A673 (cell line): Measurements from ENCODE around the gene SLC6A18. TPM values are rescaled to one million over a fixed set of nuclear protein-coding genes. Genes with fewer than 3 reads are reported as not detected.

Source experiments
- BruUV-seq: library from RNA; stranded (reverse); fragments of 400-500 nt; replicated peaks from 2 replicates; lab custom pipeline; 2021; lab: Mats Ljungman, UMichigan
- CTCF ChIA-PET: fragments of 300-600 bp; sonication (Branson Sonifier 250); formaldehyde crosslinking; loops from one replicate; lab custom pipeline; 2022; ENCODE audit warnings: antibody characterized with exemption; lab: Charles Lee
- POLR2A ChIA-PET: fragments of 300-600 bp; sonication (Branson Sonifier 250); formaldehyde crosslinking; loops from one replicate; lab custom pipeline; 2022; ENCODE audit warnings: antibody characterized with exemption; ENCODE audit not compliant: low non-redundant PET; lab: Charles Lee
- DNase-seq: peaks from one replicate; pipeline ENCODE4 v3.0.0-alpha.2; 2015; ENCODE audit warnings: low spot score
- H3K27ac ChIP-seq: fragments of 200-600 bp; sonication (generic); 2 replicates; pipeline ENCODE4 v1.5.1; 2016; ENCODE audit warnings: mixed run types, low read depth, mild to moderate bottlenecking, mixed read lengths, antibody characterized with exemption, low read length; ENCODE audit not compliant: poor library complexity, severe bottlenecking
- H3K27me3 ChIP-seq: fragments of 200-600 bp; sonication (generic); replicated peaks from 2 replicates; pipeline ENCODE4 v1.6.1; 2017; ENCODE audit warnings: mixed run types, low read depth, mild to moderate bottlenecking, mixed read lengths, antibody characterized with exemption, low read length; ENCODE audit not compliant: insufficient read depth, poor library complexity
- H3K36me3 ChIP-seq: fragments of 200-600 bp; sonication (generic); 2 replicates; pipeline ENCODE4 v1.6.1; 2016; ENCODE audit warnings: mixed run types, mild to moderate bottlenecking, mixed read lengths, antibody characterized with exemption, low read length; ENCODE audit not compliant: insufficient read depth, poor library complexity, severe bottlenecking
- H3K4me1 ChIP-seq: fragments of 200-600 bp; sonication (generic); 2 replicates; pipeline ENCODE4 v1.6.1; 2017; ENCODE audit warnings: mixed run types, mild to moderate bottlenecking, mixed read lengths, antibody characterized with exemption, low read length; ENCODE audit not compliant: insufficient read depth, poor library complexity, severe bottlenecking
- H3K4me3 ChIP-seq: fragments of 200-600 bp; sonication (generic); 2 replicates; pipeline ENCODE4 v1.5.1; 2016; ENCODE audit warnings: low read depth, mixed run types, mild to moderate bottlenecking, mixed read lengths, low read length; ENCODE audit not compliant: poor library complexity, severe bottlenecking
- H3K9me3 ChIP-seq: fragments of 200-600 bp; sonication (generic); 2 replicates; pipeline ENCODE4 v1.6.1; 2016; ENCODE audit warnings: mixed run types, low read depth, mild to moderate bottlenecking, mixed read lengths, antibody characterized with exemption, low read length; ENCODE audit not compliant: poor library complexity, severe bottlenecking
- EZH2 ChIP-seq: fragments of 200-600 bp; sonication (generic); IDR thresholded peaks from 2 replicates; pipeline ENCODE4 v1.6.1; 2017; ENCODE audit warnings: borderline replicate concordance, low read depth, mild to moderate bottlenecking, mixed read lengths, antibody characterized with exemption, low read length; ENCODE audit not compliant: poor library complexity, severe bottlenecking
- intact Hi-C: fragments of 100-400 bp; cut with micrococcal nuclease; formaldehyde crosslinking; loops from one replicate; pipeline ENCODE4 v1.10.0; 2022; ENCODE audit not compliant: unreplicated experiment
- total RNA-seq: library from RNA; stranded (reverse); gene quantifications from 2 replicates; pipeline ENCODE4 v1.2.3, GENCODE V29; 2021
- TF ChIP-seq, protein P1 (sequence below): fragments of 300-800, 200-600 bp; sonication (generic); conservative IDR thresholded peaks from 2 replicates; pipeline ENCODE4 v1.5.1; 2017; ENCODE audit warnings: low read depth, mild to moderate bottlenecking, antibody characterized with exemption, low read length, moderate library complexity, mixed read lengths

Gene SLC6A18
- total RNA-seq, 1 experiment from 2014 or later: not detected

DNA sequence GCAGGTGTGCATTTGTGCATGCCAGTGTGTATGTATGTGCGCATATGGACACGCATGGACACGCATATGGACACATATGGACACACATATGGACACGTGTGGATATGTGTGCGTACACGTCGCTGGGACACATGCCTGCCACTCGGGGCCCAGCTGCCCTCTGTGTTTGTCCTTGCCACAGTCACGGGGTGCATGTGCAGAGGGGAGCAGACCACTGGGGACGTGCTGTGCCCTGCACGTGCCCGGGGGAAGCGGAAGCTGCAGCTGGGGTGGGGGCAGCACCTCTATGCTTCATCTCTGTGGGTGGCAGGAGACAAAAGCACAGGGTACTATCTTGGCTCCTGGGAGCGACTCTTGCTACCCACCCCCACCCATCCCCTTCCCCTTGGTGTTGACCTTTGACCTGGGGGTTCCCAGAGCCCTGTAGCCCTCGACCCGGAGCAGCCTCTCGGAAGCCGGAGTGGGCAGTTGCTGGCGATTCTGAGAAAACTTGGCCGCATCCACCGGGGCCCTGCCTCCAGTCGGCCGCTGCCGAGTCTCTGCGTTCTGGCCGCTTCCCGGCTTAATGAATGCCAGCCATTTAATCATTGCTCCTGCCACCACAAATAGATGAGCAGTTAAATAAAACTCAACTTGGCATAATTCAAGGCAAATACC is 2.4 kb upstream of the SLC6A18 start:
- Histone ChIP-seq H3K9me3 (no peaks in the 10 kb centered on the region), H3K4me1 (no peaks in the 10 kb centered on the region), H3K36me3 (no peaks in the 10 kb centered on the region), H3K27me3 (peaks cover 11% of the 10 kb centered on the region), H3K4me3 (no peak overlapping the region), H3K27ac (no peak overlapping the region)
- TF ChIP-seq, protein P1, sequence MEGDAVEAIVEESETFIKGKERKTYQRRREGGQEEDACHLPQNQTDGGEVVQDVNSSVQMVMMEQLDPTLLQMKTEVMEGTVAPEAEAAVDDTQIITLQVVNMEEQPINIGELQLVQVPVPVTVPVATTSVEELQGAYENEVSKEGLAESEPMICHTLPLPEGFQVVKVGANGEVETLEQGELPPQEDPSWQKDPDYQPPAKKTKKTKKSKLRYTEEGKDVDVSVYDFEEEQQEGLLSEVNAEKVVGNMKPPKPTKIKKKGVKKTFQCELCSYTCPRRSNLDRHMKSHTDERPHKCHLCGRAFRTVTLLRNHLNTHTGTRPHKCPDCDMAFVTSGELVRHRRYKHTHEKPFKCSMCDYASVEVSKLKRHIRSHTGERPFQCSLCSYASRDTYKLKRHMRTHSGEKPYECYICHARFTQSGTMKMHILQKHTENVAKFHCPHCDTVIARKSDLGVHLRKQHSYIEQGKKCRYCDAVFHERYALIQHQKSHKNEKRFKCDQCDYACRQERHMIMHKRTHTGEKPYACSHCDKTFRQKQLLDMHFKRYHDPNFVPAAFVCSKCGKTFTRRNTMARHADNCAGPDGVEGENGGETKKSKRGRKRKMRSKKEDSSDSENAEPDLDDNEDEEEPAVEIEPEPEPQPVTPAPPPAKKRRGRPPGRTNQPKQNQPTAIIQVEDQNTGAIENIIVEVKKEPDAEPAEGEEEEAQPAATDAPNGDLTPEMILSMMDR: no peak
- no peak for TF ChIP-seq EZH2
- ChIA-PET CTCF (no interaction called here), POLR2A (no interaction called here)
- intact Hi-C loops: no loop called here
- BruUV-seq: no TSS peak
- no peak for DNase-seq

DNA sequence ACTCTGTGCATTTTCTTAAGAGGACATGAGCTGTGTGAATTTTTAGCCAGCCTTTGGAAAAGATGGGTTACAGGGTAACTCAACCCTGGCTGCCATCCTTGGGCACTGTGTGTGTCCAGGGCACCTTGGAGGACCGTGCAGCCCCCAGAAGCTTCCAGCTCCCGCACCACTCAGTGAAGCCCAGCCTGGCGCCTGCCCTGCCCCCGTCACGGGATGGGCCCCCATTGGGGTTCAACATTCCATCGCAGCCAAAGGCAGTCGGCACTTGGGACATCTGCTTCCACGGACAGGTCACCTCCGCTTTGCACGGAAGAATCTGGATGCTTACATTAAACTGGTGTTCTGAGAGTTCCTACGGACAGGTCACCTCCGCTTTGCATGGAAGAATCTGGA is 1.9 kb upstream of the SLC6A18 start:
- no peak for DNase-seq
- BruUV-seq: no TSS peak
- Histone ChIP-seq H3K4me3 (no peak overlapping the region), H3K4me1 (no peaks in the 10 kb centered on the region), H3K27me3 (peaks cover 16% of the 10 kb centered on the region), H3K9me3 (no peaks in the 10 kb centered on the region), H3K27ac (no peak overlapping the region), H3K36me3 (no peaks in the 10 kb centered on the region)
- no peak for TF ChIP-seq EZH2
- TF ChIP-seq, protein P1: no peak
- intact Hi-C loops: no loop called here
- ChIA-PET CTCF (no interaction called here), POLR2A (no interaction called here)

DNA sequence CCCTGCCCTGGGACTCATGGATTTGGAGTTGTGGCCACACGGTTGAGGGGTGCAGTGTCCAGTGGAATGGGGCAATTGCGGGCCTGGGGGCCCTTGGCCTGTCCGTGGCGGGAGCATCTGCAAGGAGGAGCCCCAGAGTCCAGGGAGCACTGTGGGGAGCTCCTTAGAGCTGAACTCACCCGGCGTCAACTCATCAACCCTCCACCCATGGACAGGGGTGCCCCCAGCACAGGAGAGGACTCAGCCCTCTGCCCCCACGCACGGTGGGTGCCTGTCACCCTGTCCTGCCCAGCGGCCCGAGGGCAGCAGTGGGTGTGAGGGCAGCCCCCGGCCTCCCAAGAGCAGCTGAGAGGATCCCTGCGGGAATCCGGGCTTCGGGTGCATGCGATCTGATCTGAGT is 550 bp upstream of the SLC6A18 start:
- intact Hi-C loops: no loop called here
- no TSS peak for BruUV-seq
- Histone ChIP-seq H3K4me1 (no peaks in the 10 kb centered on the region), H3K4me3 (no peak overlapping the region), H3K27ac (no peak overlapping the region), H3K27me3 (peaks cover 20% of the 10 kb centered on the region), H3K36me3 (no peaks in the 10 kb centered on the region), H3K9me3 (no peaks in the 10 kb centered on the region)
- no peak for DNase-seq
- POLR2A ChIA-PET: interaction anchor here (0.6 kb wide), 1 partner anchor 675 kb away, joined by 3 read pairs; no protein-coding TSS in a partner anchor
- TF ChIP-seq EZH2: no peak
- TF ChIP-seq, protein P1: no peak
- CTCF ChIA-PET: no interaction called here
